Adrenal gland (tissue), 12 donors: ENCODE results near the gene HOMER2. TPM values are rescaled to one million over a fixed set of nuclear protein-coding genes. Genes with fewer than 3 reads are reported as not detected.

ENCODE experiments used
- DNase-seq, 7 donors: peaks; one replicate each; pipeline ENCODE4 v3.0.0-alpha.2; 2019 to 2020
- H3K27ac ChIP-seq, 5 donors: fragments of 200-600 bp; sonication (generic) in 4 of 5; 1 replicate in 3 of 5; 2 replicates in 2 of 5; pipeline versions ENCODE4 v1.5.1 to v1.8.0; 2016 to 2020; ENCODE audit warnings: mild to moderate bottlenecking in 1 of 5
- H3K27me3 ChIP-seq: fragments of 200-600 bp; 2 replicates; pipeline ENCODE4 v1.8.0; 2021
- H3K36me3 ChIP-seq, 2 donors: fragments of 200-600 bp; replicated peaks in 1 of 2; 1 replicate in 1 of 2; 2 replicates in 1 of 2; pipeline versions ENCODE4 v1.5.1 to v1.8.0; 2018 to 2022
- H3K4me1 ChIP-seq, 2 donors: fragments of 200-600 bp; replicated peaks in 1 of 2; 1 replicate in 1 of 2; 2 replicates in 1 of 2; pipeline versions ENCODE4 v1.5.1 to v1.8.0; 2018 to 2021
- H3K4me3 ChIP-seq, 4 donors: fragments of 200-600 bp; sonication (generic) in 3 of 4; one replicate each; pipeline ENCODE4 v1.5.1; 2016 to 2018
- H3K9me3 ChIP-seq, 3 donors: fragments of 200-600 bp; sonication (generic) in 1 of 3; replicated peaks in 1 of 3; 1 replicate in 2 of 3; 2 replicates in 1 of 3; pipeline versions ENCODE4 v1.5.1 to v1.8.0; 2016 to 2021
- CTCF ChIP-seq, 6 experiments: fragments of 450-650 bp in 4 of 6; fragments of 200-600 bp in 2 of 6; sonication (generic) in 1 of 6; IDR thresholded peaks; 1 replicate in 5 of 6; 2 replicates in 1 of 6; pipeline versions ENCODE4 v1.5.1 to v1.8.0; 2016 to 2021; ENCODE audit warnings: antibody characterized with exemption in 6 of 6, mild to moderate bottlenecking in 2 of 6, moderate library complexity in 1 of 6
- POLR2A ChIP-seq, 2 donors: fragments of 450-650 bp; IDR thresholded peaks; one replicate each; pipeline ENCODE4 v1.6.1; 2017; ENCODE audit warnings: antibody characterized with exemption in 2 of 2, mild to moderate bottlenecking in 2 of 2, moderate library complexity in 1 of 2
- WGBS, 4 donors: extraction: QIAGEN DNeasy Blood & Tissue Kit in 2 of 4; methylation state at CpG; one replicate each; pipeline versions ENCODE4 v1.1.5 to v1.1.7; 2013 to 2017; 5-methylcytosine and 5-hydroxymethylcytosine counted together
- intact Hi-C, 2 donors: fragments of 100-400 bp; cut with DNase I; formaldehyde crosslinking; loops; one replicate each; pipeline versions ENCODE4 v1.14.1 to v1.15.0; 2022 to 2023
- polyA plus RNA-seq, 3 donors: library from polyadenylated mRNA; stranded (reverse); fragments of 200-250 nt in 2 of 3; fragments of 350-450 nt in 1 of 3; fragmentation: Illumina TruSeq in 1 of 3; extraction: RNeasy Lipid Tissue Mini Kit (QIAGEN cat#74804) in 1 of 3; gene quantifications; one replicate each; pipeline ENCODE4 v1.2.3, GENCODE V29; 2013 to 2014
- total RNA-seq, 9 donors: library from RNA; depleted of rRNA in 4 of 9; stranded (reverse); fragments of >200 nt in 4 of 9; fragments of 120-200 nt in 1 of 9; fragmentation: NEBNext Ultra II Directional in 1 of 9; extraction: Animal tissue kit (Norgen Biotek cat#: 25700) in 1 of 9; gene quantifications; one replicate each; pipeline versions ENCODE4 v1.1.0 to v1.2.4, GENCODE V29; 2013 to 2023
- donor health status: healthy with polysubstance abuse.
- donor health status: Bipolar disorder and iron deficiency.
- donor health status: DM: yes; HTN: yes; CAD: no.
- donor health status: DM: no; HTN: no; CAD: no.
- donor health status: DM: no; HTN: no; CAD: no.
- donor health status: DM: yes; HTN: yes; CAD: no.

The HOMER2 gene
- total and polyA plus RNA-seq, 12 donors: 6.5 to 43.1 (median 23.4) TPM

GRCh38 chr15:82843566-82843965 lies 109.0 kb downstream of the HOMER2 start:
- intact Hi-C loops: no loop called here
- H3K4me3 ChIP-seq: no peak overlapping the region
- TF ChIP-seq POLR2A (IDR thresholded peaks at IDR 0.05): no peak
- no peaks in the 10 kb centered on the region for H3K27me3 ChIP-seq
- H3K27ac ChIP-seq: no peak overlapping the region
- 88 to 94% (median 90%) methylated on average over 3 of the region's 3 CpGs for WGBS, 4 donors
- no peaks in the 10 kb centered on the region for H3K9me3 ChIP-seq
- H3K4me1 ChIP-seq: no peaks in the 10 kb centered on the region
- DNase-seq: no peak
- peaks cover 0 to under 1% of the 10 kb centered on the region in 2 donors for H3K36me3 ChIP-seq

DNA sequence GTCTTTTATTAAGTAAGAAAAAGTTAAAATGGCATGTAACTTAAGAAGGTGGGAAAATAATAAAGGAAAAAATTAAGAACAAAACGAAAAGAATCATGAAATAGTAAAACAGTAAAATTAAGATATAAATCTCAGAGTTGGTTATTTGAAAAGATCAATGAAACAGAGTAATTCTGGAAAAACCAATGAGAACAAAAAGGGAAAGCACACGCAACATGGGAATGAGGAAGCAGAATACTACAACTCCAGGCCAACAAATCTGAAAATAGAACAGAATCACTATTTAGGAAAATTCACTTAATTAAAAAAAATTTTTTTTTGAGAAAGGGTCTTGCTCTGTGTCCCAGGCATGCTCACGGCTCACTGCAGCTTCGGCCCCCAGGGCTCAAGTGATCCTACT lies 112.4 kb downstream of the HOMER2 start:
- H3K27ac ChIP-seq: no peak overlapping the region
- H3K36me3 ChIP-seq: peaks cover 0 to 33% of the 10 kb centered on the region in 2 donors
- intact Hi-C loops: no loop called here
- no peak for DNase-seq
- H3K9me3 ChIP-seq: no peaks in the 10 kb centered on the region
- 94 to 98% (median 95%) methylated on average over 4 of the region's 4 CpGs for WGBS, 4 donors
- H3K4me1 ChIP-seq: no peaks in the 10 kb centered on the region
- TF ChIP-seq POLR2A (IDR thresholded peaks at IDR 0.05): no peak
- no peak for TF ChIP-seq CTCF (IDR thresholded peaks at IDR 0.05)
- no peak overlapping the region for H3K4me3 ChIP-seq
- H3K27me3 ChIP-seq: no peaks in the 10 kb centered on the region

DNA sequence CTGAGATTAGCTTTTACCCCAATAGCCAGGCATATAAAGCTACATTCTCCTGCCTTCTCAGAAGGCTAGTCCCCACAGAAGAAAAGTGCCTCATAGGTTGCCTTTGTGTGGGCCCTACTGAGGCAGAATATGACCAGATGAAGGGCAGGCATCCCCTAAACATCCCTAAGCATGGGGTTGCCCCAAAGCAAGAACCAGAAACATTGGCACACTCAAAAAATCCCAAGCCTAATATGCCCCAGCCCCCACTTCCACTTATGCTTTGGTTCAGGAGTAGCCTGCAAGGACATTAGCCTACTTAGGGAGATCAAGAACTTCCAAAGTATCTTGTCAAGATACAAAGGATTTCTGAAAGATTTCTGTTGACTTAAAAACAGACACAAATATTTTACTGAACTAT lies 113.4 kb downstream of the HOMER2 start:
- no peak for DNase-seq
- Histone ChIP-seq H3K27ac (no peak overlapping the region), H3K9me3 (no peaks in the 10 kb centered on the region), H3K36me3 (peaks cover 0 to 44% of the 10 kb centered on the region in 2 donors), H3K4me1 (no peaks in the 10 kb centered on the region), H3K27me3 (no peaks in the 10 kb centered on the region), H3K4me3 (no peak overlapping the region)
- intact Hi-C loops: no loop called here
- no peak for TF ChIP-seq CTCF (IDR thresholded peaks at IDR 0.05)
- TF ChIP-seq POLR2A (IDR thresholded peaks at IDR 0.05): no peak

- H3K9me3 ChIP-seq: no peaks in the 10 kb centered on the region
- intact Hi-C loops: no loop called here
- no peak for DNase-seq
- TF ChIP-seq CTCF (IDR thresholded peaks at IDR 0.05): no peak
- TF ChIP-seq POLR2A (IDR thresholded peaks at IDR 0.05): no peak
- WGBS, 4 donors: 95 to 97% (median 96%) methylated on average over 13 to 14 of the region's 14 CpGs
- no peak overlapping the region for H3K4me3 ChIP-seq
- peaks cover 1 to 2% of the 10 kb centered on the region in 2 donors for H3K4me1 ChIP-seq
- H3K27me3 ChIP-seq: no peaks in the 10 kb centered on the region
- H3K27ac ChIP-seq: no peak overlapping the region
- H3K36me3 ChIP-seq: peaks cover 0 to 53% of the 10 kb centered on the region in 2 donors
Observed at GRCh38 chr15:82838096-82838735, 114.3 kb downstream of the HOMER2 start.

DNA sequence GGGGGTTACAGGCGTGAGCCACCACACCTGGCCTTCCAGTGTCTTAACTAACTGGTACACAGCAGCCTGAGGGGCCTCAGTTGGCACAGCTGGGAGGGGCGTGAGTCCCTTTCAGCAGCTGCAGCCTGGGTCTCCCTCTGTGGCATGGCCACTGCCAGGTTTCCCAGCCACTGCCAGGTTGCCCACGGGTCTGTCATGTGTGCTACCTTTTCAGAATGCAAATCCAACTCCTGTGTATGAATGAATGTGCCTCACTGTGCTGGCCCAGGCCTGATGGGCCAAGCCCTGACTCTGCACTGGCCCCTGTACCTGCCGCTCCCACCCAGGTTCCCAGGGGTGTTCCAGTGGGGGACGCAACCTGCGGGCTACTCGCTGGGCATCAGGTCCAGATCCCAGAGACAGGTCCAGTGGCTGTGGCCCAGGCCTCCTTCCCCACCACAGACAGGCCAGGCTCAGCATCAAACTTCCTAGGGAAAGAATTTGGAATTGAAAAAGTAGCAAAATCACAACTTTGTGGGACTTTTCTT lies 117.1 kb downstream of the HOMER2 start:
- intact Hi-C loops: no loop called here
- WGBS, 4 donors: 95 to 100% (median 98%) methylated on average over 5 to 7 of the region's 7 CpGs
- Histone ChIP-seq H3K27me3 (no peaks in the 10 kb centered on the region), H3K27ac (no peak overlapping the region), H3K4me3 (no peak overlapping the region), H3K36me3 (peaks cover 0 to 67% of the 10 kb centered on the region in 2 donors), H3K4me1 (peaks cover 7 to 12% of the 10 kb centered on the region in 2 donors), H3K9me3 (no peaks in the 10 kb centered on the region)
- no peak for DNase-seq
- TF ChIP-seq CTCF (IDR thresholded peaks at IDR 0.05) (no peak), POLR2A (IDR thresholded peaks at IDR 0.05) (no peak)
